NAMALWA (cell line): ENCODE data around the gene DIAPH3.

ENCODE experiments used
- DNase-seq: peaks from one replicate; pipeline ENCODE4 v3.0.0-alpha.2; 2015; ENCODE audit warnings: low spot score

The DIAPH3 gene

DNA sequence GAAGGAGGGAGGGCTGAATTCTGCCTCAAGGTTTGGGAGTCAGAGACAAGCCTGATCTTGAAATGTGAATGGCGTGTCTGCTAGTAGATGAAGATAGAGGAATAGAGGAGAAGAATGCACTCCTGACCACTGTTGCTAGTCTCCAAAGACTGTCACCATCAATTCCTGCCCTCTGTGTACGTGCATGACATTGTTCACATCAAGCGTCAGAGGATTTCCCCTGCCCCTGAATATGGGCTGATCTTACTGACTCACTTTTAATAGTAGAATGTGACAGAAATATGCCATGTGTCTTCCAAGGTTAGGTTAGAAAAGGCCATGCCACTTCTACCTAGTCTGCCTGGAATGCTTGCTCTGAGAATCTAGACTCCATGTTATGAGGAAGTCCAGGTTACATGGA lies 538.6 kb downstream of the DIAPH3 start:
- DNase-seq: no peak

GRCh38 chr13:59623206-59623915 lies 540.4 kb downstream of the DIAPH3 start:
- DNase-seq: no peak

DNA sequence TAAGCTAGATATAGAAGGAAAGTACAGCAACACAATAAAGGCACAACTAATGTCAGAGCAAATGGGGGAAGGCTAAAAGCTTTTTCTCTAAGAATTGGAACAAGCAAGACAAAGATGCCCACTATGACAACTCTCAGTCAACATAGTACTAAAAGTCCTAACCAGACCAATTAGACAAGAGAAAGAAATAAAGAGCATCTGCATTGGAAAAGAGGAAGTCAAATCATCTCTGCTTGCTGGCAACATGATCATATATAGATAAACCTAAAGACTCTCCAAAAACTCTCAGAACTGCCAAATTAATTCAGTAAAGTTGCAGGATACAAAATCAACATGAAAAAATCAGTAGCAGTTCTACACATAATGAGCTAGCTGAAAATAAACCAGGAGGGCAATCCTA lies 542.0 kb downstream of the DIAPH3 start:
- peak; percentile 25 for DNase-seq
